ENCODE results near the gene NMRK1. TPM values are rescaled to one million over a fixed set of nuclear protein-coding genes. Genes with fewer than 3 reads are reported as not detected.

The NMRK1 gene
- polyA plus RNA-seq, 5 donors = 33.8 to 54.6 (median 41.6) TPM

Other genes starting within 250 kb of the NMRK1 start
- gene TRPM6, start 200.2 kb downstream of the NMRK1 start, polyA plus RNA-seq (ENCODE audit: insufficient read depth in 1 of 5, insufficient read length in 5 of 5, low replicate concordance in 1 of 5) = under 1 TPM; 0.31 to 0.89 (median 0.84) TPM
- gene C9orf40, start 135.2 kb downstream of the NMRK1 start, polyA plus RNA-seq (ENCODE audit: insufficient read depth in 1 of 5, insufficient read length in 5 of 5, low replicate concordance in 1 of 5) = 1 to 10 TPM; 5.3 to 8.7 (median 6.5) TPM
- gene CARNMT1, start 59.9 kb downstream of the NMRK1 start, polyA plus RNA-seq (ENCODE audit: insufficient read depth in 1 of 5, insufficient read length in 5 of 5, low replicate concordance in 1 of 5) = 10 to 100 TPM; 14.3 to 19.4 (median 16.6) TPM
- 10 to 100 TPM; 56.9 to 71.9 (median 63.5) TPM for gene OSTF1, start 359 bp upstream of the NMRK1 start, polyA plus RNA-seq (ENCODE audit: insufficient read depth in 1 of 5, insufficient read length in 5 of 5, low replicate concordance in 1 of 5)

Data from right lung (tissue), 5 donors.